ENCODE measurements around the gene EHD2. TPM values are rescaled to one million over a fixed set of nuclear protein-coding genes. Genes with fewer than 3 reads are reported as not detected.

Gene EHD2
- total and polyA plus RNA-seq, 12 donors: 5.8 to 170 (median 102) TPM

DNA sequence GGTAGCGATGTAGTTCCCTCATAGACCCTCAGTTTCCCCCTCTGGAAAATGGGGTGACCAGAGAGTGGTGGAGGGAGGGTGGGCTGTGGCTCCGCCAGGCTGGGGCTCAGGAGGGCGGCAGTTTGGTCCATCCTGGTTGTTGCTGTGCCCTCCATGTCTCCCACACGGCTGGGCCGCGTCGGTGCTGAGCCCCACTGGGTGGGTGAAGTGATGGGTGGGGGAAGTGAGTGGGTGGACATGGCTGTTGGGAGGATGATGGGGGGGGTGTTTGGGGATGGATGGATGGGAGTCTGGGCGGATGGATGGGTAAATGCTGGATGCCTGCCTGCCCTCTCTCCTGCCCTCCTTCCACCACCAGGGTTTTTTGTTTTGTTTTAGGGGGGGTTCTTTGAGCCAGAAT, 16.6 kb upstream of the EHD2 start:
- no peak overlapping the region for H3K27ac ChIP-seq
- intact Hi-C loops (cut with DNase I): loop anchor here (10.0 kb wide), 2 partner anchors 92 to 182 kb away; partner anchors contain the start of genes BICRA (in 1 of the 2) and NAPA (in 1 of the 2)

DNA sequence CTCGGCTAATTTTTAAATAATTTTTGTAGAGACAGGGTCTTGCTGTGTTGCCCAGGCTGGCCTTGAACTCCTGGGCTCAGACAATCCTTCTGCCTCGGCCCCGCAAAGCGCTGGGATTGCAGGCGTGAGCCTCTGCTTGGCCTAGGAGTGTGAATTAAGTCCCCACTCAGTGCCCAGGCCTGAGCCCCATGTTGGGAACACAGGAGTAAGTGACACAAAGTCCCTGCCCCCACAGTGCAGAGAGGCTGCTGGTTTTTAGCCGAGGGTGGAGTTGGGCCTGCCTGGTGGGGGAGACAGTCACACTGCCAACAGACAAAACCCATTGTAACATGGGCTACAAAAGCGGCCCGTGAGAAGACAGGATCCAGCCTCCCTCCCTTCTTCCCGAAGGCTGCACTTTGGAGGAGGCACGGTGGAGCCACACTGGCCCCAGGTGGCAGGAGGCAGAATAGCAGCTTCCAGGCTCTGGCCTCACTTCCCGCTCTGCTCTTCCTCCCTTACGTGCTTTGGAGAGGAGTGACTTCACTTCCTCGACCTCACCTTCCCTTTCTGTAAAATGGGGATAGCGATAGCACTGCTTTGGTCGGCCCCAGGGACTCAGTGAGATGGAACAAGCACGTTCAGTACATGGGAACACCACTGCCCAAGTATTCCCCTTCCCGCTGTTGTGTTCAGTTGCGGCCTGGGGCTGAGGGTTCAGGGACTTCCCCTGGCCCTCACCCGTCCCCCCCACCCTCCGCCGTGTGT, 15.2 kb upstream of the EHD2 start:
- peak; percentile 78 to 90 (median 87) for DNase-seq
- TF ChIP-seq, protein P1, sequence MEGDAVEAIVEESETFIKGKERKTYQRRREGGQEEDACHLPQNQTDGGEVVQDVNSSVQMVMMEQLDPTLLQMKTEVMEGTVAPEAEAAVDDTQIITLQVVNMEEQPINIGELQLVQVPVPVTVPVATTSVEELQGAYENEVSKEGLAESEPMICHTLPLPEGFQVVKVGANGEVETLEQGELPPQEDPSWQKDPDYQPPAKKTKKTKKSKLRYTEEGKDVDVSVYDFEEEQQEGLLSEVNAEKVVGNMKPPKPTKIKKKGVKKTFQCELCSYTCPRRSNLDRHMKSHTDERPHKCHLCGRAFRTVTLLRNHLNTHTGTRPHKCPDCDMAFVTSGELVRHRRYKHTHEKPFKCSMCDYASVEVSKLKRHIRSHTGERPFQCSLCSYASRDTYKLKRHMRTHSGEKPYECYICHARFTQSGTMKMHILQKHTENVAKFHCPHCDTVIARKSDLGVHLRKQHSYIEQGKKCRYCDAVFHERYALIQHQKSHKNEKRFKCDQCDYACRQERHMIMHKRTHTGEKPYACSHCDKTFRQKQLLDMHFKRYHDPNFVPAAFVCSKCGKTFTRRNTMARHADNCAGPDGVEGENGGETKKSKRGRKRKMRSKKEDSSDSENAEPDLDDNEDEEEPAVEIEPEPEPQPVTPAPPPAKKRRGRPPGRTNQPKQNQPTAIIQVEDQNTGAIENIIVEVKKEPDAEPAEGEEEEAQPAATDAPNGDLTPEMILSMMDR (IDR thresholded peaks at IDR 0.05): peak; percentile 95 to 100 (median 99)
- TF ChIP-seq POLR2A (IDR thresholded peaks at IDR 0.05): no peak
- Histone ChIP-seq H3K4me1 (replicated peaks in 1 of 2) (peaks cover 4 to 6% of the 10 kb centered on the region in 2 donors), H3K36me3 (replicated peaks in 1 of 2) (peaks cover 0 to 39% of the 10 kb centered on the region in 2 donors), H3K27ac (peak overlapping the region; percentile 19 to 77 (median 50)), H3K9me3 (replicated peaks in 1 of 3) (no peaks in the 10 kb centered on the region), H3K27me3 (no peaks in the 10 kb centered on the region), H3K4me3 (no peak overlapping the region)
- WGBS, 4 donors: 34 to 57% (median 38%) methylated on average over 7 to 21 of the region's 21 CpGs
- intact Hi-C loops (cut with DNase I): loop anchor here (2.0 to 10.0 kb wide), 3 partner anchors 93 to 261 kb away; partner anchors contain the start of genes BICRA (in 1 of the 2) and NAPA (in 1 of the 2)

More for the DNA sequence above, 16.6 kb upstream of the EHD2 start:
- Histone ChIP-seq H3K4me1 (replicated peaks in 1 of 2) (peaks cover 4 to 6% of the 10 kb centered on the region in 2 donors), H3K4me3 (no peak overlapping the region), H3K36me3 (replicated peaks in 1 of 2) (peaks cover 0 to 34% of the 10 kb centered on the region in 2 donors), H3K27me3 (no peaks in the 10 kb centered on the region), H3K9me3 (replicated peaks in 1 of 3) (no peaks in the 10 kb centered on the region)
- no peak for TF ChIP-seq POLR2A (IDR thresholded peaks at IDR 0.05)
- TF ChIP-seq, protein P1 (IDR thresholded peaks at IDR 0.05): no peak
- DNase-seq: no peak
- 89 to 95% (median 93%) methylated on average over 2 to 8 of the region's 8 CpGs for WGBS, 4 donors

DNA sequence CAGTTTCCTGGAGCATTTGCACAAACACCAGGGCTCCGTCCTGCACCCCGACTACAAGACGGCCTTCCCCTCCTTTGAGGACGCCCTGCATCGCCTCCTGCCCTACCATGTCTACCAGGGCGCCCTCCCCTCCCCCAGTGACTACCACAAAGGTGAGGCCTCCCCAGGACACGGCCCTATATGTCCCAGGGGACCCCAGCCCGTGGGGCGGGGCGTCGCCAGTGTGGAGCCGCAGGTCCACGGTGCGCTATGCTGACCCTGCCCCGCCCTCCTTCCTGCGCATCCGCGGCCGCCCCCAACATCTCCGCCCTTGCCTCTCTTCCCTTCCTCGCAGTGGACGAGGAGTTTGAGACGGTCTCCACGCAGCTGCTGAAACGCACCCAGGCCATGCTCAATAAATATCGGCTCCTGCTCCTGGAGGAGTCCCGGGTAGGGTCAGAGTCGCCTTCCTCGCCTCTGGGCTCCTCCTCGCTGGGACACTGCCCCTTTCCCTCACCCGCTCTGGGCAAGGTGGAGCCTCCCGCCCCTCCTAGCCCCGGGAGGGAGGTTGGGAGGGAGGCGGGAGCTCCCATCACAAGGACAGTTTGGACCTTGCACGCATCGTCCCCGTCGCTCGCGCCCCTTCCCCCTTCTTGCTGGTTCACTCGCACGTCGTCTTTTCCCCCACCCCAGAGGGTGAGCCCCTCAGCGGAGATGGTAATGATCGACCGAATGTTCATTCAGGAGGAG, 14.4 kb upstream of the EHD2 start:
- Histone ChIP-seq H3K4me3 (no peak overlapping the region), H3K4me1 (replicated peaks in 1 of 2) (peaks cover 4 to 6% of the 10 kb centered on the region in 2 donors), H3K36me3 (replicated peaks in 1 of 2) (peaks cover 0 to 39% of the 10 kb centered on the region in 2 donors), H3K27ac (no peak overlapping the region), H3K27me3 (no peaks in the 10 kb centered on the region), H3K9me3 (replicated peaks in 1 of 3) (no peaks in the 10 kb centered on the region)
- WGBS, 4 donors: 81 to 86% (median 85%) methylated on average over 41 to 46 of the region's 46 CpGs
- intact Hi-C loops (cut with DNase I): loop anchor here (2.0 to 10.0 kb wide), 3 partner anchors 94 to 262 kb away; partner anchors contain the start of genes BICRA (in 1 of the 2) and NAPA (in 1 of the 2)
- TF ChIP-seq, protein P1 (IDR thresholded peaks at IDR 0.05): no peak
- TF ChIP-seq POLR2A (IDR thresholded peaks at IDR 0.05): no peak
- DNase-seq: no peak
